Endothelial cell (in vitro differentiated cells): Measurements from ENCODE around the gene FRMPD4. TPM values are rescaled to one million over a fixed set of nuclear protein-coding genes. Genes with fewer than 3 reads are reported as not detected.

Experiments
- DNase-seq: peaks from one replicate; pipeline ENCODE4 v3.0.0; 2021; ENCODE audit warnings: low spot score
- H3K27ac Mint-ChIP-seq: one replicate; pipeline ENCODE4 v1.8.0; 2021; ENCODE audit warnings: mixed read lengths, inconsistent platforms; ENCODE audit not compliant: unreplicated experiment
- H3K27me3 Mint-ChIP-seq: one replicate; pipeline ENCODE4 v1.8.0; 2021; ENCODE audit warnings: mild to moderate bottlenecking, moderate library complexity, mixed read lengths, inconsistent platforms; ENCODE audit not compliant: unreplicated experiment
- H3K36me3 Mint-ChIP-seq: one replicate; pipeline ENCODE4 v1.8.0; 2021; ENCODE audit warnings: mild to moderate bottlenecking, low read depth, mixed read lengths, inconsistent platforms; ENCODE audit not compliant: unreplicated experiment
- H3K4me1 Mint-ChIP-seq: one replicate; pipeline ENCODE4 v1.8.0; 2021; ENCODE audit warnings: mild to moderate bottlenecking, mixed read lengths, inconsistent platforms; ENCODE audit not compliant: unreplicated experiment
- H3K4me3 Mint-ChIP-seq: one replicate; pipeline ENCODE4 v1.8.0; 2021; ENCODE audit warnings: mild to moderate bottlenecking, mixed read lengths, inconsistent platforms; ENCODE audit not compliant: unreplicated experiment
- H3K9me3 Mint-ChIP-seq: one replicate; pipeline ENCODE4 v1.8.0; 2021; ENCODE audit warnings: mixed read lengths, inconsistent platforms; ENCODE audit not compliant: unreplicated experiment
- total RNA-seq: library from RNA; stranded (reverse); fragmentation: NEBNext Ultra II Directional; extraction: Animal tissue kit (Norgen Biotek cat#: 25700); gene quantifications from one replicate; pipeline ENCODE4 v1.2.1, GENCODE V29; 2021; ENCODE audit not compliant: unreplicated experiment
- TF ChIP-seq, protein P1 (sequence below): fragments of 200-600 bp; sonication (generic); IDR thresholded peaks from one replicate; pipeline ENCODE4 v1.5.0; 2021; ENCODE audit warnings: antibody characterized with exemption; ENCODE audit not compliant: unreplicated experiment

Gene FRMPD4
- total RNA-seq, 1 donor from 2014 or later, result 0.03 TPM

DNA sequence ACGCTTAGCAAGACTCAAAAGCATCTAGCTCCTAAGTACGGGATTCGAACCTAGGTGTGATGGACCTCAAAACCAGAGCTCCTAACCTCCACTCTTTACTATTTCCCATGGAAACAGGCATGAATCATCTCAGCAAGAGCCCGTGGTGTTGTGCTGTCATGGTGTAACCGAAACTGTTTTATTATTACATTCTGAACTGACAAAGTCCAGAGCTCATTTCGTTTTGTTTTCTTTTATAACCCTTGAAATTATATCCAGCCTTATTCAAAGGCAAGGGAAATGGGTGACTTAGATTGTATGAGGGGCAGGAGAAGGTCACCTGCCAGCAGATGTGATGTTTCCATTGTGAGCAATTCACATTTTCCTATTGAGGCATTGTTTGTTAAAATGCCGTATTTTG lies 301.1 kb downstream of the FRMPD4 start:
- no peaks in the 10 kb centered on the region for H3K4me1 Mint-ChIP-seq
- no peak overlapping the region for H3K4me3 Mint-ChIP-seq
- no peaks in the 10 kb centered on the region for H3K36me3 Mint-ChIP-seq
- H3K27me3 Mint-ChIP-seq, result no peaks in the 10 kb centered on the region
- no peak for DNase-seq
- H3K27ac Mint-ChIP-seq, result no peak overlapping the region
- no peaks in the 10 kb centered on the region for H3K9me3 Mint-ChIP-seq
- TF ChIP-seq, protein P1, sequence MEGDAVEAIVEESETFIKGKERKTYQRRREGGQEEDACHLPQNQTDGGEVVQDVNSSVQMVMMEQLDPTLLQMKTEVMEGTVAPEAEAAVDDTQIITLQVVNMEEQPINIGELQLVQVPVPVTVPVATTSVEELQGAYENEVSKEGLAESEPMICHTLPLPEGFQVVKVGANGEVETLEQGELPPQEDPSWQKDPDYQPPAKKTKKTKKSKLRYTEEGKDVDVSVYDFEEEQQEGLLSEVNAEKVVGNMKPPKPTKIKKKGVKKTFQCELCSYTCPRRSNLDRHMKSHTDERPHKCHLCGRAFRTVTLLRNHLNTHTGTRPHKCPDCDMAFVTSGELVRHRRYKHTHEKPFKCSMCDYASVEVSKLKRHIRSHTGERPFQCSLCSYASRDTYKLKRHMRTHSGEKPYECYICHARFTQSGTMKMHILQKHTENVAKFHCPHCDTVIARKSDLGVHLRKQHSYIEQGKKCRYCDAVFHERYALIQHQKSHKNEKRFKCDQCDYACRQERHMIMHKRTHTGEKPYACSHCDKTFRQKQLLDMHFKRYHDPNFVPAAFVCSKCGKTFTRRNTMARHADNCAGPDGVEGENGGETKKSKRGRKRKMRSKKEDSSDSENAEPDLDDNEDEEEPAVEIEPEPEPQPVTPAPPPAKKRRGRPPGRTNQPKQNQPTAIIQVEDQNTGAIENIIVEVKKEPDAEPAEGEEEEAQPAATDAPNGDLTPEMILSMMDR, result no peak

DNA sequence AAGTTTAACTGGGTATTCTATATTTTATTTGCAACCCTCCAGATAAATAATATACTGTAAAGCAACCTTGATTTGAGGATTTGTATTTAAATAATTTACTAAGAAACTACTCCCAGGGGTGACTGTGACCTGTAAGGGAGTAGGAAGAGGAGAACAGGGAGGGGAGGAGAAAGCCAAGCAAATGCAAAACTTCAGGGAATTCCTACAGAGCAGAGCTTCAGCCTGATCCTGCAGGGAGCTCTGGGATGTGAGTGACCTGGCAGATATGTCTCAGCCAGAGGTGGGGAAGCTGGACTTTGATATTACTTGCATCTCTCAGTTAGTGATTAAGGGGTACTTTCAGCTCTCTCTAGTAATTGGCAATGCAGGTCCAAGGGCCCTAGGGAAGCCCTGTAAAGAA lies 302.0 kb downstream of the FRMPD4 start:
- Mint-ChIP-seq H3K4me3 (no peak overlapping the region), H3K36me3 (no peaks in the 10 kb centered on the region), H3K27me3 (no peaks in the 10 kb centered on the region), H3K4me1 (no peaks in the 10 kb centered on the region), H3K27ac (no peak overlapping the region), H3K9me3 (no peaks in the 10 kb centered on the region)
- TF ChIP-seq, protein P1, result no peak
- DNase-seq, result no peak

DNA sequence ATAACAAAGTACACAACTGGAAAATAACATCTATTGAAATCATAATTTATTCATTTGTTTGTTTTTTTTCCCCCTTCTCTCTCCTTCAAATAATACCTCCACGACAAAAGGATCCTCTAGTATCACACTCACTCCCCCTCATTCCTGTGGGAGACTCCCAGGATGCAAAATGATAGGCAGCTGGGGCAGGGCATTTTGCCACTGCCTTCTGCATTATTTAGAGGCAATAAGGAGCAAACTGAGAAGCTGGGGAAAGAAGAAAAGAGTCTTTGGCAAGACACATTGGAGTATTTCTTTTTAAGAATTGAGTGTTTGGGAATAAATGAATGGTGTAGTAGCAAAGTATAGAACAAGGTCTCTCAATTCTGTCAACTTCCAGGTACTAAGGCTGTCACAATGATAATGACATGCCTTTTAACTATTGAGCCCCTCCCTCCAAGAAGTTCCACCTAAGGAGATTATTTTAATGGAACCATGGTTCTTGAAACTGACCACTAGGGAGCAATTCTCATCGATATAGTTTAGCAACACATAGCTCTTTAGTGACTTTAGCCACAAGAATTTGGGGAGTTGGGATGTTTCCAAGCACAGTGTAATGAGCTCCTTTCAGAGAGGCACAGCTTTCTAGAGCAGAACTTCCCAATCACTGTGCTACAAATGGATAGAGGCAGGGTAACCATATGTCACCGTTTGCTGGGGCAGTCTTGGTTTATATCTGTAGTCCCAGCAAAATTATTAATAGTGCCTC lies 303.3 kb downstream of the FRMPD4 start:
- Mint-ChIP-seq H3K4me3 (no peak overlapping the region), H3K27ac (no peak overlapping the region), H3K27me3 (no peaks in the 10 kb centered on the region), H3K36me3 (no peaks in the 10 kb centered on the region), H3K4me1 (no peaks in the 10 kb centered on the region), H3K9me3 (no peaks in the 10 kb centered on the region)
- TF ChIP-seq, protein P1, result no peak
- DNase-seq, result no peak

DNA sequence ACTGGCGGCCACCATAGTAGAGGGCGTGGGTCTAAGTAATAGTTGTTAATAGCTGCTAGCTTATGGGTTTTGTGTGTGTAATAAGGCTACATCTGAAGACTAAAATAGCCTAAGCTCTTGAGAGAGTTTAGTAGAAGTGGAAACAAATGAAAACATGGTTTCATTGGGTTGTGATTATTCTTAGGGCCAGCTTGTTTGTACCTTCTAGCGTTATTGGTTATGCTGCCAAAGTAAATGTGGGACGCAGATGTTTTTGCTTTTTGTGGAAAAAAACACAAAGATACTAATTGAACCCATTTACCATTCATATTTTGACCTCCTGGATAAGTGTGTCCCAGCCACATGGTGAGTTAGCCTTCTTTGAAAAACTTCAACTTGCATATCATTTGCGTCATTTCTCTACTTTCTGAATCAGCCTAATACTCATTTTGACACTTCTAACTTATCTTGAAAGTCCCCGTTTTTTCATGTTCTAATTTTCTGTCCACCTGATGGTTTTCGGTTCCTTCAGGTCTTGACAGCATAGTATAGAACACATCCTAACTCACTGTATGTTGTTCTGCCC lies 305.3 kb downstream of the FRMPD4 start:
- TF ChIP-seq, protein P1, result no peak
- Mint-ChIP-seq H3K27me3 (no peaks in the 10 kb centered on the region), H3K9me3 (no peaks in the 10 kb centered on the region), H3K36me3 (no peaks in the 10 kb centered on the region), H3K27ac (no peak overlapping the region), H3K4me1 (no peaks in the 10 kb centered on the region), H3K4me3 (no peak overlapping the region)
- DNase-seq, result no peak

DNA sequence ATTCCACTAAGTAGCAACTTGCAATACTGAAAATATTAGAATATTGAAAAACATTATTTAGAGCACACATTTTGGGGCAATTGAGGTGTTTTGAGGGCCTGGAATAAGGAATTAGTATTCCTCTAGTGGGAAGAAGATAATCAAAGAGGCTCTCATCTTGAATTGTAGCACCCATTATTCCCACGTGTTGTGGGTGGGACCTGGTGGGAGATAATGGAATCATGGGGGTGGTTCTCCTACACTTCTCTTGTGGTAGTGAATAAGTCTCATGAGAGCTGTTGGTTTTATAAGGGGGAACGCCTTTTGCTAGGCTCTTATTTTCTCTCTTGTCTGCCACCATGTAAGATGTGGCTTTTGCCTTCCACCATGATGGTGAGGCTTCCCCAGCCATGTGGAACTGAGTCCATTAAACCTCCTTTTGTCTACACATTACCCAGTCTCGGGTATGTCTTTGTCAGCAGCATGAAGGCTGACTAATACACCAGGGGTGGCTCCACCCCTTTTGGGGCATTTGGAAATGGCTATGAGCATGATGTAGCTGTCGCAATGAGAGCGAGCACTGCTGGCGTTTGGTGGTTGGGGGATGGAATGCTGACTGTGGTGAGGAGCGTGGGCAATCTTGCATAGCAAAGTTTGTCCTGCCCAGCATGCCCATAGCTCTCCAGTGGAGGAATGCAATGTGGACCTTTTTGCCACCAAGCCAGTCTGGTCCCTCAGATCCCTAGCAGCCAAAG lies 308.2 kb downstream of the FRMPD4 start:
- Mint-ChIP-seq H3K9me3 (no peaks in the 10 kb centered on the region), H3K36me3 (no peaks in the 10 kb centered on the region), H3K4me1 (no peaks in the 10 kb centered on the region), H3K4me3 (no peak overlapping the region), H3K27me3 (no peaks in the 10 kb centered on the region), H3K27ac (no peak overlapping the region)
- TF ChIP-seq, protein P1, result no peak
- no peak for DNase-seq
